Measurements from ENCODE around the gene PRKN.
A peak's percentile ranks its signal among the peaks of the same experiment; 100 is the strongest.

Gene PRKN

DNA sequence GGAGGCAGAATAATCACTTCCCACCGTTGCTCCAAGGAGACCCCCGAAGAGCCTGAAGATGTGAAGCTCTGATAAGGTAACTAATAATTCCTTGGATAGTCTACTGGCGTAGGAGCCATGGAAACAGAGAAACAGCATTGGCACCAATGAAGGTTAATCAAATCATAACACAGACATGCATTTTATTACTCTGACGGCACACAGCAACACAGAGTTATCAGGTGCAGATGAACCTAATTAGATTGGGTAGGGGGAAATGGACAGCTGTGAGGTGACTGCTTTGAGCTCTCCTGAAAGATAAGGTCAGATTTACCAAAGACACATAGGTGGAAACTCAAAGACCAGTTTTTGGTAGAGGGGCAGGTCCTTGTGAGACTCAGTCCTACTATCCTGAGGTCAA, 909.7 kb downstream of the PRKN start:
- no peak for TF ChIP-seq GATA3 (IDR thresholded peaks at IDR 0.05; ENCODE audit: low read depth, low read length)
- peak; percentile 12; the same call in 1 of the 2 replicates for TF ChIP-seq GATA2 (IDR thresholded peaks at IDR 0.05; ENCODE audit: low read depth, low read length)

DNA sequence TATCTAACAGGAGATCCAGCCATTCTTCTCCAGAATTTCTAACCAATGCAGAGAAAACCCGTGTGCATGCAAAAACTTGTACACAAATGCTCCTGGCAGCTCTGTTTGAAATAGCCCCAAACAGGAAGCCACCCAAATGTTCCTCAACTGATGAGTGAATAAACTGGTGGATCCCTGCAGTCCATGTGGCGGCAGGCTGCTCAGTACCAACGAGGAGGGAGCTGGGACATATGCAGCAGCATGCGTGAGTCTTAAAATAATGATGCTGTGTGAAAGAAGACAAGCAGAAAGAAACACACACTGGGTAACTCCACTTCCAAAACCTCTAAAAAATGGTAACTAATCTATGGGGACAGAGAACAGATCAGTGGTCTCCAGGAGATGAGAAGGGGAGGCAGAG, 911.6 kb downstream of the PRKN start:
- TF ChIP-seq GATA2 (IDR thresholded peaks at IDR 0.05; ENCODE audit: low read depth, low read length) (no peak), GATA3 (IDR thresholded peaks at IDR 0.05; ENCODE audit: low read depth, low read length) (no peak)

DNA sequence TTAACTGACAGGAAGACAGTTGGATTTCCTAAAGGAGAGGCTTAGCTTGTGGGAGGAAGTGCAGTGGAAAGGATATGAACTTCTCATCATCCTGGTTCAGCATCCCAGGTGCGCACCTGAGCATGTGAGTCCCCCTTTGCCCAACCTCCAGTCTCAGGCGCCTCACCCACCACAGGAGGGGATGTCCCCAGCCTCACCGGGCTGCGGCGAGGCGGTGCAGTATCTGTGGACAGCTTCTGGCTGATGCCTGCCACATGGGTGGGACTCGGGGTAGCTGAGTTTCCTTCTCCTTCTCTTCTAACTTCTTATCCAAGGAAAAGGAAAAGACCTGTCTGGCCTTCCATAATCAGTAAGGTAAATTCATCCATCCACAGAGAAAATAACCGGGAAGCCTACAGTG, 914.4 kb downstream of the PRKN start:
- TF ChIP-seq GATA3 (IDR thresholded peaks at IDR 0.05; ENCODE audit: low read depth, low read length) (no peak), GATA2 (IDR thresholded peaks at IDR 0.05; ENCODE audit: low read depth, low read length) (no peak)

DNA sequence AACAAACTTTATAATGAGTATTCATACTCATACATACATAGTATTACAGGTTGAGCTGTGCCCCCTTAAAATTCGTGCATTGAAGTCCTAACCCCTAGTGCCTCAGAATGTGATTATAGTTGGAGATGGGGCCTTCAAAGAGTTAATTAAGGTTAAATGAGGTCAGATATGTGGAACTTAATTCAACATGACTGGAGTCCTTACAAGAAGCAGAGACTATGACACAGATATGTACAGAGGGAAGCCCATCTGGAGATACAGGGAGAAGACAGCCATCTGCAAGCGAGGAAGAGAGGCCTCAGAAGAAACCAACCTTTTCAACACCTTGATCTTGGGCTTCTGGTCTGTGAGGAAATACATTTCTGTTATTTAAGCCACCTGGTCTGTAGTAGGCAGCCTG, 917.6 kb downstream of the PRKN start:
- TF ChIP-seq GATA3 (IDR thresholded peaks at IDR 0.05; ENCODE audit: low read depth, low read length) (no peak), GATA2 (IDR thresholded peaks at IDR 0.05; ENCODE audit: low read depth, low read length) (no peak)

DNA sequence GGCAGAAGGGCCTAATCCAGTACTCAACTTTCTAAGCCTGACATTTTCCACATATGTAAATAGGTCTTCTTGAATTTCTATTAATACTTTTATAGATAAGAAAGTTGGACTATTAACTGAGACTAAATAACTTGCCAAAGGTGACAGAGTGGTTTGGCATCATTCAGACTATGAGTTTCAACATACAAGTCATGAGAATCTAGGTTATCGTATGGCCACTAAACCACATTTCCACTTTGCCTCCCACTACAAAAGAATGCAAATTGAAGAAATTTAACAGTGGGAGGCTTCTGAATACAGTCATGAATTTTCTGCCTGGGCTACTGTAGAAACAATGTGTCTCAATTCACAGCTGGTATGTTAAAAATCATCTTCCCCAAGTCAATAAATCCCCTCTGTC, 922.7 kb downstream of the PRKN start:
- TF ChIP-seq GATA3 (IDR thresholded peaks at IDR 0.05; ENCODE audit: low read depth, low read length) = no peak
- no peak for TF ChIP-seq GATA2 (IDR thresholded peaks at IDR 0.05; ENCODE audit: low read depth, low read length)

DNA sequence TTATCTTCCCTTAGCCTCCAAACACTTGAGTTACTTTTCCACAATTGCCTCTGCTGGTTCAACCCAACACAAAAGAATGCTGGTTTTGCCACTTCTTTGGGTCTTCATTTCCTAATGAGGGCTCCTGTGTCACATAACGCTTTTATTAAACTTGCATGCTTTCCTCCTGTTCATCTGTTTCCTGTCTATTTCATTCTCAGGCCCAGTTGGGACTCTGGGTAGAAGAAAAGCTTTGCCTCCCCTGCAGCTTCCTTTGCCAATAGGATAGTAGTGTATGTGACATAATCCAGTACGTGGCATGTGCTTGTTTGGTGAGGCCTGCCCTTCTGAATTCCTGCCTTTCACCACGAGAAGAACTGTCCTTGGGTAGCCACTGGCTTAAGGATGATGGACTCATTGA, 924.4 kb downstream of the PRKN start:
- TF ChIP-seq GATA2 (IDR thresholded peaks at IDR 0.05; ENCODE audit: low read depth, low read length) (no peak), GATA3 (IDR thresholded peaks at IDR 0.05; ENCODE audit: low read depth, low read length) (no peak)

DNA sequence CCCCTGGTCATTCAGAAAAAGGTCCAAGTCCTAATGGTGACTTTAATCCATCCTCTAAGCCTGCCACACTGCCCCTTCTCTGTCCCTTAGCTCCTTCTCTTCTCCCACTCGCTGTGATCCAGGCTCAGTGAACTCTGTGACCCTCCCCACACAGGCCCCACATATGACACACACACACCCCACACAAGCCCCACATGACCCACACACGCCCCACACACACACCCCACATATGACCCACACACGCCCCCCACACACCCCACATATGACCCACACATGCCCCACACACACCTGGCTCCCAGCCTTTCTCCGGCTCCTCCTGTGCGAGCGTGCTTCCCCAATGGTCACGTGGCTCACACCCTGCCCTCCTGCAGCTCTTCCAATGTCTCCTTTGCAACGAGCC, 925.3 kb downstream of the PRKN start:
- TF ChIP-seq GATA3 (IDR thresholded peaks at IDR 0.05; ENCODE audit: low read depth, low read length) (no peak), GATA2 (IDR thresholded peaks at IDR 0.05; ENCODE audit: low read depth, low read length) (no peak)

DNA sequence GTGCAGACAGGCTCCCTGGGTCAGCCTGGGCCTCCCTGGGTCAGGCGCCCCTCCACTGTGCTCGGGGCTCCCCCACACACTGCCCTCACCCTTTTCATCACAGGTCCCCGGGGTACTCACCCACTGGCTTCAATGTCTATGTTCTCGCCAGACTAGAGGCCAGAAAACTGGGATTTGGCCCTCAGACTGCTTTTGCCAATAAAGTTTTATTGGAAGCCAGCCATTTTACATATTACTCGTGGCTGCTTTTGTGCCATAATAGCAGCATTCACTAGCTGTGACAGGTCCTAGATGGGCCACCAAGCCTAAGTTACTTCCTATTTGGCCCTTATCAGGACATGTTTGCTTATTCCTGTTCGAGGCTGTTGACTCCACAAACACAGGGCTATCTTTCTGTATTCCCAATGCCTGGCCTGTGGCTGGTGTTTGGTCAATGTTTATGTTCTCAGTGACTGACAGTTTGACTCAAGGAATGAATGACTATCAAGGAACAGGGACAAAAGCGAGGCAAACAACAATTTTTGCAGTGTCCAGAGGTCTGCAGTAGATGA, 928.6 kb downstream of the PRKN start:
- TF ChIP-seq GATA2 (IDR thresholded peaks at IDR 0.05; ENCODE audit: low read depth, low read length) (no peak), GATA3 (IDR thresholded peaks at IDR 0.05; ENCODE audit: low read depth, low read length) (no peak)

DNA sequence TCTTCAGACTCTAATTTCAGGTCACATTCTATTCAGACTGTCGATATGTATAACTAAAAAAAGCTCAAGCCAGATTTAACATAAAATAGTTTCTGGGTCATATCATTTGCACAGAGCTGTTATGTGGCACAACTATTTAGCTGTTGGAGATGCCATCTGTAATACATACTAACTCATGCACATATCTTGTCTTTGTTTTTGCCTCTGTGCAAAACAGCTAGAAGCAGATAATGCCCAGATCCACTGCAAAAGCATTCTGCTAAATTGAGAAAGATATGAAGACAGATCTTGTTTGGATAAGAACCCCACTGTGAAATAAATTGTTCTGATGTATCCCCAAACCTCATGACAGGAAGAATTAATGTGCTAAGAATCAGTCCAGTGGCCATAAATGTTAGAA, 930.9 kb downstream of the PRKN start:
- peak; percentile 59; the same call in 1 of the 2 replicates for TF ChIP-seq GATA2 (IDR thresholded peaks at IDR 0.05; ENCODE audit: low read depth, low read length)
- TF ChIP-seq GATA3 (IDR thresholded peaks at IDR 0.05; ENCODE audit: low read depth, low read length) = peak; percentile 60

DNA sequence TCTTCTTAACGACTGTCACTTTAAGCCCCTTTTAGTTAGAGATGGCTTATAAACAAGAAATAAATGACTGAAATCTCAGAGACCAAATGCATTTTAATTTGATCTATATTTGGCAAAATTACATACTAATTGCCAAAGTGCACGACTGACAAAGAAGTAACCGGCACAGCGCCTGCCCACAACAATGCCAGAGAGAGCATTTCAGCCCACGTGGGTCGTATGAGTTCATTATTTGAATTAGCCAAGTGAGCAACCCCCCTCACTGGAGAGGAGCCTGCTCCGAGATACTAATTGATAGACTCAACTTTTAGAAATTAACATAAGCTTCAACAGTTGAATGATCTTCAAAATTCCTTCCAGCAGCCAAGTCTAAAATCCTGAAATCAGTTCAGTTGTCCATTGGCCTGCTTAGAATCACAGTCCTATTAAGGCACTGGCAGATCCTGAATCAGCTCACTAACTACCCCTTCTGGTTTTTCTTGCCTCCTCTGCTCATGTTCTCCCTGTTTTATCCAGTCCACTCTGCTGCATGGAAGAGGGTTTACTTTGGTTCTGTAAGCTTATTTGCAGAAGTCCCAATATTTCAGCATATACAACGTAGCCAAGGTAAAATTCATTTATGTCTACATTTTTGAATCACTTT, 934.6 kb downstream of the PRKN start:
- TF ChIP-seq GATA3 (IDR thresholded peaks at IDR 0.05; ENCODE audit: low read depth, low read length) = no peak
- TF ChIP-seq GATA2 (IDR thresholded peaks at IDR 0.05; ENCODE audit: low read depth, low read length) = no peak

DNA sequence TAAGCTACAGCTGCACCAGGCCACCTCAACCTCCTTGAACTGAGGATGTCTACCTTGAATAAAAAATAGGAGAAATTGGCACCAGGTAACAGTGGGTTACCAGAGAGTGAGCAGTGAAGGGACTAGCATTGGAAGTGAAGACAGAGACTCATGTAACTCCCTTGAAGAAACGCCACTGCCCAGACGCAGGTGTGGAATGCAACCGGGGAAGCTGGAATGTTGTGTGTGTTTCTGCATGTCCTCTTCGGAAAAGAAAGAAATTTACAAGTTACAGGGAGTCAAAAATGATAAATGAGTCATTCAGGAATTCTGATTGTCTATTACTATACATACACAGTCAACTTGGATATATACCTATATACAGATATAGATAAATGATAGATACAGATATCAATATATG, 939.0 kb downstream of the PRKN start:
- TF ChIP-seq GATA3 (IDR thresholded peaks at IDR 0.05; ENCODE audit: low read depth, low read length) (no peak), GATA2 (IDR thresholded peaks at IDR 0.05; ENCODE audit: low read depth, low read length) (no peak)

DNA sequence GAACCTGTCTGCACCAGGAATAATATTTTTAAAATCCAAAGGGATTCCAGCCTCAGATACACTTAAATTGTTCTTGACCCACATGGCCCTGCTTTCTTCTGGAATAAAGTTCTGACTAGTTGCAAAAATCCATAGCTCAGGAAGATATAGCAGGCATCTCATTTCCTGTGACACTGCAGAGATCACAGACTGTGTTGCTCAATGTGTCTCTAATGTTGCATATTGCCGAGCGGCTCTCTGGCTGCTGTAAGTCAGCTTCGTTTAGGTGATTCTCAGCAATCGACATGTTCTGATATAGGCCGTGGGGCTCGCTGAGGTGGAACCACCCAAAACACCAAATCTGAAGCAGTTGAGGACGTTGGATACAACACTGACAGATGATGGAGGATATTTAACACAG, 955.4 kb downstream of the PRKN start:
- TF ChIP-seq GATA3 (IDR thresholded peaks at IDR 0.05; ENCODE audit: low read depth, low read length) (no peak), GATA2 (IDR thresholded peaks at IDR 0.05; ENCODE audit: low read depth, low read length) (no peak)

DNA sequence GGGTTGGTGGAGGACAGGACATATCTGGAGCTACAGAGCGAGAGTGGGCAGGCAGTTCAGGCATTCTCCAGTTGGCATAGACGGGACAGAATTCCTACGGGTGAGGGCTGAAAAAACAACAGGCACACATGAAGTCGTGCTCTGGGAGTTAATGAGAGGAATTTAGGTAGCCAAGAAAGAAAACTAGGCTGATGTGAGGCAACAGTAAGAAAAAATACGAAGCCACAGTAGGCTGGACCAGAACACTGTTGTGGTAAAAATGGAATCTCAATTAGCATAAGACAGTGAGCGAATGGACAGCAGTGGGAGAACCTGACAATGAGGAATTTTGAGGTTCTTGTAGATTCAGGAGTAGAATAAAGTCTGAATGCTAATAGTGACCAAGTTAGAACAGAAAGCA, 965.6 kb downstream of the PRKN start:
- no peak for TF ChIP-seq GATA3 (IDR thresholded peaks at IDR 0.05; ENCODE audit: low read depth, low read length)
- no peak for TF ChIP-seq GATA2 (IDR thresholded peaks at IDR 0.05; ENCODE audit: low read depth, low read length)

DNA sequence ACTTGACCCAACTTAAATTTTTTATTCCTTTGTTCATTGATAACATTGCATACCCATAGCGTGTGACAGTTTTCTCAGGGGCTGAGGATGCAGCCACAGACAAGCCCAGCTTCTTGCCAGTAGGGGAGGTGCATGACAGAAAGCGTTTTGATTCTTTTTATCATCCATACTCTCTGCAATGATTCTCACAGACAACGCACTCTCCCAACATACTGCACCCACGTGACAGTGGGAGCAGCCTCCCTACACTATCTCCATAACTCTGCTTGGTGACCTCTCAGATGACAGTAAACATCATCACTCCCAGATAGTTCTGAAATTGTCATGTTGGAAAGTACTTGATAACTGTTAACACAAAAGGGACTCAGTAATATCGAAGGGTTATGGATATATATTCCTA, 972.5 kb downstream of the PRKN start:
- TF ChIP-seq GATA3 (IDR thresholded peaks at IDR 0.05; ENCODE audit: low read depth, low read length) (no peak), GATA2 (IDR thresholded peaks at IDR 0.05; ENCODE audit: low read depth, low read length) (no peak)

DNA sequence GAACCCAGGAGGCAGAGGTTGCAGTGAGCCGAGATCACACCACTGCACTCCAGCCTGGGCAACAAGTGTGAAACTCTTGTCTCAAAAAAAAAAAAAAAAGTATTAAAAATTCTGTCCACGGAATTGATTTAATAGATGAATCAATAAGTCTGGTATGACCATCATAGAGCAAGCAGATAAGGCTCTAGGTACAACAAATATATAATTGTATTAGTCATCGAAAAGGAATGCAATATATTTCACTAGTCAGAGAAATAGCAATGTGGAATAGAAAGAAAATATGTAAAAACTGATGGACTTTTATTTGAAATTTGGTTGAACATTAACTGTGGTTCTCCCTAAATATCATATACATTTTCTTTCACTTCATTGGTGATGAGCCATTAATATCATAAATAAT, 976.9 kb downstream of the PRKN start:
- TF ChIP-seq GATA3 (IDR thresholded peaks at IDR 0.05; ENCODE audit: low read depth, low read length) = no peak
- no peak for TF ChIP-seq GATA2 (IDR thresholded peaks at IDR 0.05; ENCODE audit: low read depth, low read length)

DNA sequence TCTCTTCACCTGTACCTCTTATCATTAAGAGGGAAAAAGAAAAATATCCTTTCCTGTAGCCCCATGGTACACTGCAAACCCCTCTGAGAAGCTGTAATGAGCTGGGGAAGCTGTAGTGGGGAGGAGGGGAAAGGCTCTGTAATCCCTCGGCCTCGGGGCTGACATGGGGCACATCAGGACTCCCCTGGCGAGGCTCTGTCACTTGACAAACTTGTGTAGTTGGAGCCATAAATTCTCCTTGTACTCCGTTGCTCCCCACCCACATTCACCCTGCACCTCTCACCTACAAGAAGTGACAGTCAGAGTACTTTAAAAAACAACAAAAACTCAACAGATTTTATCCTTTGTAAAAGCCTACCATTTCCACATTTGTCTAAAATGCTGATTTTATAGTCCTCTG, 978.0 kb downstream of the PRKN start:
- TF ChIP-seq GATA3 (IDR thresholded peaks at IDR 0.05; ENCODE audit: low read depth, low read length) (no peak), GATA2 (IDR thresholded peaks at IDR 0.05; ENCODE audit: low read depth, low read length) (no peak)
